DMS79 (cell line): Measurements from ENCODE around the gene ABHD17A.

Experiments
- DNase-seq: peaks from one replicate; lab custom pipeline; 2025; lab: John Stamatoyannopoulos, UW

ABHD17A gene

DNA sequence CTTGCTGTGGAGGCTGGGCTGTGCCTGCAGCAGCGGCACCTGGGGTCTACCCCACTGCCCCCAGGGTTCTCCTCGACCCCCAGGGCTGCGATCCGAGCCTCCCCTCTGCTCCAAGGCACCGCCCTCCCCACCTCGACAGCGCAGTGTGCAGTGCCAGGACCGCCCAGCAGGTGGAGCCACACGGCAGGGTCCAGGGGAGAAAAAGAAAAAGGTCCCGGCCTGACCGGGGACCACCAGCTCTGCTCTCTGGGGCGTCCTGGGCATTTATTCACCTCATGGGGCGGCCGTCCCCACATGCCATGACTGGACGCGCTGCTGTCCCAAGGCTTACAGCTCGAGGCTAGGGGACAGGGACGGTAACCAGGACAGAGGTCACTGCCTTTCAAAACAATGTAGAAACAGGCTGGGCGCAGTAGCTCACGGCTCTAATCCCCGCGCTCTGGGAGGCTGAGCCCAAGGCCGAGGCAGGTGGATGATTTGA lies 47.6 kb downstream of the ABHD17A start:
- no peak for DNase-seq

DNA sequence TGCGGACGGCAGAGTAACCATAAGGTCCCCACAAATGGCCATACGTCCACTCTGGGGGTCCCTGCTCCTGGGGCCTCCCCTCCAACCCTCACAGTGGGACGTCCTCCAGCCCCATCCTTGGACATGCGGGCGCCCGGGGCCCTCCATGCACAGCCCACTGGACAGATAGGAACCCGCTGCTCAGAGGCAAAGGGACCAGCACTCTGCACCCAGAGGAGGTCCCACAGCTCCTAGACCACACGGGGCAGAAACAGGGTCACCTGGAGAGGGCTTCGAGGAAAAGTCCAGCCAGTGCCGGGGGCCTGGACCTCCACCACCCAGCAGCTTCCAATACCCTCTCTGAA lies 48.1 kb downstream of the ABHD17A start:
- no peak for DNase-seq

DNA sequence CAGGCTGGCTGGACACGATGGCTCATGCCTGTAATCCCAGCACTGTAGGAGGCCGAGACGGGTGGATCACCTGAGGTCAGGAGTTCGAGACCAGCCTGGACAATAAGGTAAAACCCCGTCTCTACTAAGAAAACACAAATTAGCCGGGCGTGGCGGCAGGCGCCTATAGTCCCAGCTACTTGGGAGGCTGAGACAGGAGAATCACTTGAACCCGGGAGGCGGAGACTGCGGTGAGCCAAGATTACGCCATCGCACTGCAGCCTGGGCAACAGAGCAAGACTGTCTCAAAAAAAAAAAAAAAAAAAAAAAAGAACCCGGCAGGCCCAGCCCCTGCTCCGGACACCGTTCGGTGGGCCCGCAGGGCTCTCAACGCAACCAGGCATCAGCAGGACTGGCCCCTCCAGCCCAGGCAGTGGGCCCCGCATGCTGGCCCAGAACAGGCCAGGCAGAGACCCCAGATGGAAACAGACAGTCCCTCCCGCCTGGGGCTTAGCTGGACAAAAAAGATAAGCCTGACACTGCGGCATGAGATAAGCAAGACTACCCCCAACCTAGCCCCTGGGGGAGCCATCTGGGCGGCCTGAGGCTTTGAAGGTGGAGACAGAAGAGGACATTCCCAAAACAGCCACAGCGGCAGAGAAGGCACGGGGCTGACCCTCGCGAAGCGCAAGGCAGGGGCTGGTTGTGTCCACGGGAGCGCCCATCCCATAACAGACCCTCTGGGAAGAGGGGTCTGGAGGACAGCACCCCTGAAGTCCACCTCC lies 48.7 kb downstream of the ABHD17A start:
- no peak for DNase-seq

DNA sequence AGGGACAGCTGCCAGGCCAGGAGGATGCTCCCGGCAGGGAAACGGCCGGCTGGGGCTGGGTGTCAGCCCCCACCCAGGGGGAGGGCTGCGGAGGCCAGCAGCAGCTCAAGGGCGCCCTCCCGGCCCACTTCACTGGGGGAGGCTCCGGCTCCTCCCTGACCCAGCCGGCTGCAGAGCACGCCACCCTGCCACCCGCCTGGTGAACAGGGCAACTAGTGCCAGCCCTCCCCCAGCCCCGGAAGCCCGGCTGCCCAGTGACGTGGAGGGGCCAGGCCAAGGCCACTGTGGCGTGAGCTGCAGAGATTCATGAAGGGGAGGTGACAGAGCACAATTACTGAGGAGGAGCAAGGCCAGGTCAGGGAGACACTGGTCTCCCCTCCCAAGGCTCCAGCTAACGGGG lies 51.8 kb downstream of the ABHD17A start:
- no peak for DNase-seq

DNA sequence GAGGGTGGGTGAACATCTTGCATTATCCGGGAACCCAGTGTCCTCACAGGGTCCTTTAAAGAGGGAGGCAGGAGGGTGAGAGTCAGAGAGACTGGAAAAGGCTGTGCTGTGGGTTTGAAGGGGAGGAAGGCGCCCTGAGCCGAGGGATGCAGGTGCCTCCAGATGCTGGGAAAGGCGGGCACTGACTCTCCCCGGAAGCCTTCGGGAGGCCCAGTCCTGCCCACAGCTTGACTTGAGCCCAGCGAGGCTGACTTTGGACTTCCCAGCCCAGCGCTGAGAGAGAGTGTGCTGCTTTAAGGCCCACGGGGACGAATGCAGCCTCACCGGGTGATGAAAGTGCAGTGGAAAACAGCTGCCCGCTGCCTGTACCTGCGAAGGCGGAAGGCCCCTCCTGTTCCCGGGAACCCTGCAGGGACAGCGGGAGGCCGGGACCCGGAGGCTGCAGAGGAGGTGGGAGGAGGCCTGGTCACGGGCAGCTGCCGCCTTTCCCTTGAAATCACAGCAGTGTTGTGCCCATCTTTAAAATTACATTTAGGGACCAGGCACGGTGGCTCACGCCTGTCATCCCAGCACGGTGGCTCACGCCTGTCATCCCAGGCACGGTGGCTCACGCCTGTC lies 53.1 kb downstream of the ABHD17A start:
- DNase-seq = no peak

DNA sequence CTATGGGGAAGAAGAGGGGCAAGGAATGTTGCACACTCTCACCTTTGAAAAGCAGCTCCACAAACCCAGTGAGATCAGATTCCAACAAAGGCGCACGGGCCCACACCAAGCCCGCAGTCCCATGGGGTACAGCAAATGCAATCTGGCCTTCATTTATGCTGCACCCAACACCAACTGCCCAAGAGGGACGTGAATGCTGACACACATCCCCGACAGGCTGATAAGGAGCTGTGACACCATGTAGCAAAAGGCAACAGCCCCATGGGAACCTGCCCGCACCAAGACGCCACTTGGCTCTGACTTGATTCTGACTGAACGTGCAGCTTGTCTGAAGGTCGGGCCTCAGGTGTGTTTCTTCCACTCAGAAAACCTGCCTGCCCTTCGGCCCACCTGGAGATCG lies 54.3 kb downstream of the ABHD17A start:
- no peak for DNase-seq

DNA sequence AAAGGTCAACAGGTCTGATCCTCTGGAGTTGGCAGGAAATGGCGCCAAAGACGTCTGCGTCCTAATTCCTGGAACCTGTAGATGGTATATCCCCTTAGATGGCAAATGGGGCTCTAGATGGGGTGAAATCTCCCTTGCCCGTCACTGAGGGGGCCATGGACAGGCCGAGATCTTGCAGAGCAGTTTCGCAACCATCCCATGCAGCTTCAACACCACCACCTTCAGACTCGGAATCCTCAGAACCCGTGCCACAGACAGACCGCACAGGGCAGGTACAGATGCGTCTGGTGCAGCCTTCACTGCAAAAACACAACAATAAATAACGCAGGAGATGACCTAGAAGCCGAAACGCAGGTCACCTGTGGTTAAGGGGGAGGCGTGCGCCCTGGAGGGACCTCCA lies 54.7 kb downstream of the ABHD17A start:
- no peak for DNase-seq

DNA sequence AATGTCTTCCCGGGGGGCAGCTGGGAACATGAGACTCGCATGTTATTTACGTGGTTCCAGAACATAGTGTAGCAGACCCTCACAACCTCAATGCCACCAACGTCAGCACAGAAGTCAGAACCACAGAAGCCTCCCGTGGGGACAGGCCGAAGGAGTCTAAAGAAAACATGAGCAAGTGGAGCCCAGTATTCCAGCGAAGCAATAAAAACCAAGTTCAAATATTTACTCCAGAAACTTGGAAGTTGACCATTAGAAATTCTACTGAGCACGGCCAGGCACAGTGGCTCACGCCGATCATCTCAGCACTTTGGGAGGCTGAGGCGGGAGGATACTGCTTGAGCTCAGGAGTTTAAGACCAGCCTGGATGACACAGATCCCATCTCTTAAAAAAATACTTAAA lies 55.3 kb downstream of the ABHD17A start:
- DNase-seq = no peak

DNA sequence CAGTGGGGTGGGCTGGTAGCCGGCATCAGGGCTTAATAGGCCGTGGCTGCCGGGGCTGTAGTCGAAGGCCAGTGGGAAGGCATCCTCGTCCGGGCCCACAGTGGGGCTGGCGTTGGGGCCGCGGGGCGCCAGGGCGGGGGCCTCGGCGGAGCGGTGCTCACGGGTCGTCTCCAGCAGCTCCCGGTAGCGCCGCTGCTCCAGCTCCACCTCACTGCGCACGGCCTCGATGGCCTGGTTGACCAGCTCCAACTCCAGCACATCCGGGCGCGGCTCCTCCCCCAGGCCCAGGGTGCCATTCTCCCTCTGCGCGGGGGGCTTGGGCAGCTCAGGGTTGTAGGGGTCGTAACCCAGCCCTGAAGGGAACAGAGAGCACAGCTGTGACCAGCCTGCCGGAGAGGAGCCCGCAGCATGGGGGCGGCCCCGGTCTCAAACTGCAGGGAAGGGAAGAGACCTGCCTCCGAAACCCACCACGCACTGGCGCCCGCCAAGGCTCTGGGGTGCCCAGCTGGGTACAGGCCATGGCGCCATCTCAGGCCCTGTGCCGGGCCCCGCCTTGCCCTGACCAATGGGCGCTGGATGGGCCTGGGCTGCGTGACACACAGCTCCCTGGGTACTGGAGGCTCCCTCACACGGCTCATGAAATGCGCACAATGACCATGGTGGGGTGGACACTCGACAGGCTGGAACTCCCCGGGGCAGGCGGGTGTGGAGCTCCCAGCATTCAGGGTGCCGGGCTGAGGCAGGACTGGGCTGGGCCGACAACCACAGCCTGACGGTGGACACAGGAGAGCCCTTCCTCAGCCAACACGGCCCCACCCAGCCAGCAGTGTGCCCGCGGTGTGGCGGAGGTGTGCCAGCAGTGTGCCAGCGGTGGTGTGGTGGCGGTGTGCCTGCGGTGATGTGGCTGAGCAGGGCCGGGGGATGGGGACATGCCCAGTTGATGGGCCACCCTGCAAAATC lies 56.7 kb downstream of the ABHD17A start:
- DNase-seq = no peak

DNA sequence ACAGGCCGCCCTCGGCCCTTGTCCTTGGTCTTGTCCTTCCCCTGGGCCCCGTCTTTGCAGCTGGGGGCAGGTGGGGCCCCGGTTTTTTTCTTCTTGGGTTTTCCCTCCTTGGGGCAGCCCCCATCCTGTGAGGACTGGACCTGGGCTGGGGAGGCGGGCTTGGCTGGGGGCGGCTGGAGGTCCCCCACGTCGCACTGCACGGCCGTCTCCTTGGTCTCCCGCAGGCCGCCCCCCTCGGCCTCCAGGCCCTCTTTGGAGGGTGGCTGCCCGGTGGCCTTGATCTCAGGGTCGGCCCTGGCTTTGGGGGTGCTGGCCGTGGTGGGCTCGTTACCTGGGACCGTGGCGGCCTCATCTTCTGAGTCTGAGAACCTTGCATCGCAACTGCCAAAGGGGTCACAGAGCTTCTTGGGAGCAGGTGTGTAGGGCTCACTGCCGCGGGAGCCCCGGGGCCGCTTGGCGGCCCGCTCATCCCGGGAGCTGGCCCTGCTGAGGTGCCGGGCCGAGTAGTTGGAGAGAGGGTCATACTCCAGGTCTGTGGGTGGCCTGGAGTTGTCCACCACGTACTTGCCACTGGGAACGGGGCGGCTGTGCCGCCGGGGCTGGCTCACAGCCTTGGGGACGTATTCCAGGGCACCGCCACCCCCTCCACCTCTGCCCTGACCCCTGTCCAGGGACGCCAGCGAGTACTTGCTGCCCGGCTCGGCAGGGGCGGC lies 57.6 kb downstream of the ABHD17A start:
- DNase-seq = no peak
